ENCODE measurements around the gene B3GNT8.
A peak's percentile ranks its signal among the peaks of the same experiment; 100 is the strongest.
"Not testable (repeated sequence)": the region's sequence is repeated elsewhere in the genome, so short reads cannot be mapped to it uniquely, and the experiment has no call there.

Gene B3GNT8

GRCh38 chr19:41426952-41427646 lies at the start of gene B3GNT8:
TSS of gene B3GNT8 (minus strand) at chr19:41427374. CDS start at chr19:41426778, 596 bp downstream.
- peak; percentile 51 to 60 for DNase-seq

GRCh38 chr19:41476583-41476982 lies 49.4 kb upstream of the B3GNT8 start:
- no peak for DNase-seq

- not testable (repeated sequence) for DNase-seq
Measured at GRCh38 chr19:41463257-41464256, 36.4 kb upstream of the B3GNT8 start.

- DNase-seq: no peak
Measured at GRCh38 chr19:41462497-41462896, 35.3 kb upstream of the B3GNT8 start.

- no peak for DNase-seq
Measured at GRCh38 chr19:41457241-41457640, 30.1 kb upstream of the B3GNT8 start.

- no peak for DNase-seq
Measured at GRCh38 chr19:41456342-41456918, 29.3 kb upstream of the B3GNT8 start.

GRCh38 chr19:41455936-41456335 lies 28.8 kb upstream of the B3GNT8 start:
- no peak for DNase-seq

GRCh38 chr19:41452584-41453275 lies 25.6 kb upstream of the B3GNT8 start:
- no peak for DNase-seq

GRCh38 chr19:41449865-41450178 lies 22.6 kb upstream of the B3GNT8 start:
- no peak for DNase-seq

GRCh38 chr19:41449079-41449864 lies 22.1 kb upstream of the B3GNT8 start:
- DNase-seq: peak in 1 of 2 donors; percentile 47

- no peak for DNase-seq
Measured at GRCh38 chr19:41447732-41448332, 20.7 kb upstream of the B3GNT8 start.

GRCh38 chr19:41445575-41445974 lies 18.4 kb upstream of the B3GNT8 start:
- DNase-seq: no peak

GRCh38 chr19:41443813-41444455 lies 16.8 kb upstream of the B3GNT8 start:
- DNase-seq: no peak

- no peak for DNase-seq
Measured at GRCh38 chr19:41442473-41443355, 15.5 kb upstream of the B3GNT8 start, which contains the start of gene ERICH4. TSS of gene ERICH4 (plus strand) at chr19:41443156. CDS start at chr19:41443170, 14 bp downstream.

GRCh38 chr19:41441321-41441945 lies 14.3 kb upstream of the B3GNT8 start:
- no peak for DNase-seq

GRCh38 chr19:41439441-41440222 lies 12.5 kb upstream of the B3GNT8 start, which contains the start of gene DMAC2:
TSS of gene DMAC2 (minus strand) at chr19:41439912. CDS start at chr19:41439899, 13 bp downstream.
- peak; percentile 89 to 95 for DNase-seq

- no peak for DNase-seq
Measured at GRCh38 chr19:41437944-41438574, 10.9 kb upstream of the B3GNT8 start.

- no peak for DNase-seq
Measured at GRCh38 chr19:41436674-41436951, 9.4 kb upstream of the B3GNT8 start.
